Endothelial cell (in vitro differentiated cells): ENCODE measurements around the gene NR2E1. TPM values are rescaled to one million over a fixed set of nuclear protein-coding genes. Genes with fewer than 3 reads are reported as not detected.
A peak's percentile ranks its signal among the peaks of the same experiment; 100 is the strongest.

Experiments
- DNase-seq: peaks from one replicate; pipeline ENCODE4 v3.0.0; 2021; ENCODE audit warnings: low spot score
- H3K27ac Mint-ChIP-seq: one replicate; pipeline ENCODE4 v1.8.0; 2021; ENCODE audit warnings: mixed read lengths, inconsistent platforms; ENCODE audit not compliant: unreplicated experiment
- H3K27me3 Mint-ChIP-seq: one replicate; pipeline ENCODE4 v1.8.0; 2021; ENCODE audit warnings: mild to moderate bottlenecking, moderate library complexity, mixed read lengths, inconsistent platforms; ENCODE audit not compliant: unreplicated experiment
- H3K36me3 Mint-ChIP-seq: one replicate; pipeline ENCODE4 v1.8.0; 2021; ENCODE audit warnings: mild to moderate bottlenecking, low read depth, mixed read lengths, inconsistent platforms; ENCODE audit not compliant: unreplicated experiment
- H3K4me1 Mint-ChIP-seq: one replicate; pipeline ENCODE4 v1.8.0; 2021; ENCODE audit warnings: mild to moderate bottlenecking, mixed read lengths, inconsistent platforms; ENCODE audit not compliant: unreplicated experiment
- H3K4me3 Mint-ChIP-seq: one replicate; pipeline ENCODE4 v1.8.0; 2021; ENCODE audit warnings: mild to moderate bottlenecking, mixed read lengths, inconsistent platforms; ENCODE audit not compliant: unreplicated experiment
- H3K9me3 Mint-ChIP-seq: one replicate; pipeline ENCODE4 v1.8.0; 2021; ENCODE audit warnings: mixed read lengths, inconsistent platforms; ENCODE audit not compliant: unreplicated experiment
- CTCF ChIP-seq: fragments of 200-600 bp; sonication (generic); IDR thresholded peaks from one replicate; pipeline ENCODE4 v1.5.0; 2021; ENCODE audit warnings: antibody characterized with exemption; ENCODE audit not compliant: unreplicated experiment
- total RNA-seq: library from RNA; stranded (reverse); fragmentation: NEBNext Ultra II Directional; extraction: Animal tissue kit (Norgen Biotek cat#: 25700); gene quantifications from one replicate; pipeline ENCODE4 v1.2.1, GENCODE V29; 2021; ENCODE audit not compliant: unreplicated experiment

Gene NR2E1
- total RNA-seq, 1 donor from 2014 or later, result not detected

GRCh38 chr6:108175592-108176279, 9.9 kb downstream of the NR2E1 start:
- Mint-ChIP-seq H3K9me3 (no peaks in the 10 kb centered on the region), H3K4me1 (peaks cover 9% of the 10 kb centered on the region), H3K27me3 (peaks cover 24% of the 10 kb centered on the region)

GRCh38 chr6:108176281-108177089, 10.7 kb downstream of the NR2E1 start:
- peaks cover 18% of the 10 kb centered on the region for H3K27me3 Mint-ChIP-seq
- H3K4me1 Mint-ChIP-seq, result peaks cover 9% of the 10 kb centered on the region
- no peaks in the 10 kb centered on the region for H3K9me3 Mint-ChIP-seq
- H3K27ac Mint-ChIP-seq, result no peak overlapping the region
- peak overlapping the region; percentile 62 for H3K4me3 Mint-ChIP-seq
- TF ChIP-seq CTCF, result no peak
- no peaks in the 10 kb centered on the region for H3K36me3 Mint-ChIP-seq
- DNase-seq, result no peak

More at GRCh38 chr6:108175592-108176279, 9.9 kb downstream of the NR2E1 start:
- H3K36me3 Mint-ChIP-seq, result no peaks in the 10 kb centered on the region
- TF ChIP-seq CTCF, result no peak
- DNase-seq, result peak; percentile 50
- no peak overlapping the region for H3K27ac Mint-ChIP-seq
- peak overlapping the region; percentile 62 for H3K4me3 Mint-ChIP-seq

- no peak for DNase-seq
- no peak overlapping the region for H3K27ac Mint-ChIP-seq
- TF ChIP-seq CTCF, result no peak
- H3K4me3 Mint-ChIP-seq, result no peak overlapping the region
- H3K4me1 Mint-ChIP-seq, result peaks cover 9% of the 10 kb centered on the region
- no peaks in the 10 kb centered on the region for H3K9me3 Mint-ChIP-seq
- H3K36me3 Mint-ChIP-seq, result no peaks in the 10 kb centered on the region
- H3K27me3 Mint-ChIP-seq, result peaks cover 12% of the 10 kb centered on the region
These were observed 13.9 kb downstream of the NR2E1 start for GRCh38 chr6:108179741-108180140.

- Mint-ChIP-seq H3K36me3 (no peaks in the 10 kb centered on the region), H3K27me3 (peaks cover 9% of the 10 kb centered on the region), H3K4me3 (no peak overlapping the region), H3K27ac (no peak overlapping the region), H3K9me3 (no peaks in the 10 kb centered on the region), H3K4me1 (peaks cover 6% of the 10 kb centered on the region)
- no peak for DNase-seq
- no peak for TF ChIP-seq CTCF
These were observed 14.4 kb downstream of the NR2E1 start for GRCh38 chr6:108180266-108180665.

- Mint-ChIP-seq H3K36me3 (no peaks in the 10 kb centered on the region), H3K27ac (no peak overlapping the region), H3K4me1 (peaks cover 4% of the 10 kb centered on the region), H3K9me3 (no peaks in the 10 kb centered on the region), H3K27me3 (peaks cover 8% of the 10 kb centered on the region), H3K4me3 (no peak overlapping the region)
- no peak for TF ChIP-seq CTCF
- no peak for DNase-seq
These were observed 15.0 kb downstream of the NR2E1 start for GRCh38 chr6:108180776-108181175.
